Activated CD4-positive, alpha-beta T cell treated with anti-CD3 and anti-CD28 coated beads, Interleukin-2, amount 10 ng/mL, durations not matched to agents 7 days and 5 days (primary cell): ENCODE data around the gene VIM. TPM values are rescaled to one million over a fixed set of nuclear protein-coding genes. Genes with fewer than 3 reads are reported as not detected.

Experiments used
- CTCF ChIA-PET: fragments of 350-600 bp; sonication (Branson Sonifier 250); formaldehyde crosslinking; loops from one replicate; lab custom pipeline; 2021; ENCODE audit warnings: antibody characterized with exemption; lab: Charles Lee
- POLR2A ChIA-PET: fragments of 350-600 bp; sonication (Branson Sonifier 250); formaldehyde crosslinking; loops from one replicate; lab custom pipeline; 2021; ENCODE audit warnings: antibody characterized with exemption; lab: Charles Lee
- DNase-seq: peaks from one replicate; pipeline ENCODE4 v3.0.0-alpha.2; 2020
- H3K27ac Mint-ChIP-seq: one replicate; pipeline ENCODE4 v1.8.0; 2021; ENCODE audit warnings: mild to moderate bottlenecking, moderate library complexity, mixed read lengths
- H3K27me3 Mint-ChIP-seq: one replicate; pipeline ENCODE4 v1.8.0; 2021; ENCODE audit warnings: mixed read lengths
- H3K36me3 Mint-ChIP-seq: one replicate; pipeline ENCODE4 v1.8.0; 2021; ENCODE audit warnings: low read depth, mixed read lengths
- H3K4me1 Mint-ChIP-seq: one replicate; pipeline ENCODE4 v1.8.0; 2021; ENCODE audit warnings: mixed read lengths
- H3K4me3 Mint-ChIP-seq: one replicate; pipeline ENCODE4 v1.8.0; 2021; ENCODE audit warnings: mild to moderate bottlenecking, moderate library complexity, mixed read lengths
- H3K9me3 Mint-ChIP-seq: one replicate; pipeline ENCODE4 v1.8.0; 2021; ENCODE audit warnings: mixed read lengths
- total RNA-seq, 2 experiments: library from RNA; stranded (reverse); gene quantifications; one replicate each; pipeline ENCODE4 v1.2.3, GENCODE V29; 2021

Gene VIM
- total RNA-seq, 2 experiments from 2014 or later, result 2,713 to 2,904 TPM

DNA sequence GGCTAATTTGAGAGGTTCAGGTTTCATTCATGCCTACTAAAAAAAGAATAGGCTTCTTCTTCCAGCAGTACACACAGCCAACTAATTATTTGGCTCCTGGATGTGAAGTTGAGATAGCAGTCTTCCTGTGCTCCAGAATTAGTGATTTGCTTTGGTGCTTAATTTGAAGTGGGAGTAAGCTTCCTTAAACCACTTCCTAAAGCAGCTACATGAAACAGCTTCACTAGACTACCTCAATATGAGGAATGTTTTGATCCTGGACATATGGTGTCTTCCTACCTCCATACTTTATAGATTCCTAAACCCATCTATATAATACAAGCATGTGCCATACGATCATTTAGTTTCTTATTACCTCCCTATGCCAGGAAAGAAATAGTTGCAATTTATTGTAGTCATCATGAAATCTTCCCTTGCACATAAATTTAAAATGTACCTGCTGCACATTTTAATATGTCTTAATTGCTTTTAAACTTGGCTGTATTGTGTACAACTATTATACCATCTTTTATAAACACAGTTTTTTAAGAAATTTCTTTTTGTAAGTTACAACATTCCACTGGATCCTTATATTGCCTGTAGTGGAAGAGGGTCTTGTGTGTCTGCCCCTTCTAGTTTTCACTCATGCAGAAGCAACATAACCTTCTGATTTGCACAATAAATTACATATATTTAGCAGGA is 8.6 kb downstream of the VIM start:
- H3K4me3 Mint-ChIP-seq, result no peak overlapping the region
- POLR2A ChIA-PET, result no interaction called here
- peaks cover under 1% of the 10 kb centered on the region for H3K9me3 Mint-ChIP-seq
- H3K27ac Mint-ChIP-seq, result no peak overlapping the region
- H3K36me3 Mint-ChIP-seq, result peaks cover 57% of the 10 kb centered on the region
- no peaks in the 10 kb centered on the region for H3K27me3 Mint-ChIP-seq
- CTCF ChIA-PET, result interaction anchor here (0.5 to 2.5 kb wide), 2 partner anchors 18 to 53 kb away, joined by 3 to 5 read pairs; no protein-coding TSS in a partner anchor
- no peak for DNase-seq
- H3K4me1 Mint-ChIP-seq, result peaks cover 54% of the 10 kb centered on the region

DNA sequence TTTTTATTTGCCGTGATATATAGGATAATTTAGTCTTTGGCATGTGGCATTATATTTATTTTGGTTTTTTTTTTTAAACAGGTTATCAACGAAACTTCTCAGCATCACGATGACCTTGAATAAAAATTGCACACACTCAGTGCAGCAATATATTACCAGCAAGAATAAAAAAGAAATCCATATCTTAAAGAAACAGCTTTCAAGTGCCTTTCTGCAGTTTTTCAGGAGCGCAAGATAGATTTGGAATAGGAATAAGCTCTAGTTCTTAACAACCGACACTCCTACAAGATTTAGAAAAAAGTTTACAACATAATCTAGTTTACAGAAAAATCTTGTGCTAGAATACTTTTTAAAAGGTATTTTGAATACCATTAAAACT is 9.1 kb downstream of the VIM start:
- POLR2A ChIA-PET, result interaction anchor here (1.2 kb wide), 1 partner anchor 9 kb away, joined by 3 read pairs; the partner anchor contains the start of gene VIM
- DNase-seq, result no peak
- Mint-ChIP-seq H3K27ac (no peak overlapping the region), H3K4me1 (peaks cover 54% of the 10 kb centered on the region), H3K36me3 (peaks cover 54% of the 10 kb centered on the region), H3K4me3 (no peak overlapping the region), H3K27me3 (no peaks in the 10 kb centered on the region), H3K9me3 (peaks cover 5% of the 10 kb centered on the region)
- CTCF ChIA-PET, result interaction anchor here (0.5 to 0.8 kb wide), 2 partner anchors 10 to 52 kb away, joined by 3 to 4 read pairs; no protein-coding TSS in a partner anchor

DNA sequence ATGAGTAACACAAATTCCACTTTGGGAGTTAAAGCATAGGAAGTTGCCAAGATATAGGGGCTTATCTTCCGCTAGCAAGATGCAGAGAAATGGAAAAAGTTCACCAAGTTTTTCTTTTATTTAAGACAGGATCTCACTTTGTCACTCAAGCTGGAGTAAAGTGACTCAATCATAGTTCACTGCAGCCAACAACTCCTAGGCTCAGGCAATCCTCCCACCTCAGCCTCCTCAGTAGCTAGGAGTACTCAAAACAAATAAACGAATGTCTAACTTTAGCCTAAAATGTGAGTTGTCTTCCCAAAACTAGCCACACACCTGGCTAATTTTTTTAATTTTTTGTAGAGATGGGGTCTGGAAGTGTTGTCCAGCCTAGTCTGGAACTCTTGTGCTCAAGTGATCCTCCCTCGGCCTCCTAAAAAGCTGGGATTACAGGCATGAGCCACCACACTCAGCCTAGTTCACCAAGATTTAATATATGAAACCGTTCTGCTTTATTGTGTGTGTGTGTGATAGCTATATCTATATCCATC is 9.9 kb downstream of the VIM start:
- no peaks in the 10 kb centered on the region for H3K27me3 Mint-ChIP-seq
- H3K36me3 Mint-ChIP-seq, result peaks cover 48% of the 10 kb centered on the region
- no peak for DNase-seq
- H3K4me1 Mint-ChIP-seq, result peaks cover 49% of the 10 kb centered on the region
- peak overlapping the region; percentile 27 for H3K27ac Mint-ChIP-seq
- H3K4me3 Mint-ChIP-seq, result no peak overlapping the region
- H3K9me3 Mint-ChIP-seq, result peaks cover 5% of the 10 kb centered on the region
- ChIA-PET POLR2A (interaction anchor here (0.7 to 1.2 kb wide), 2 partner anchors 10 to 215 kb away, joined by 3 read pairs; partner anchors contain the start of gene VIM), CTCF (interaction anchor here (0.8 kb wide), 1 partner anchor 9 kb away, joined by 4 read pairs; no protein-coding TSS in a partner anchor)

DNA sequence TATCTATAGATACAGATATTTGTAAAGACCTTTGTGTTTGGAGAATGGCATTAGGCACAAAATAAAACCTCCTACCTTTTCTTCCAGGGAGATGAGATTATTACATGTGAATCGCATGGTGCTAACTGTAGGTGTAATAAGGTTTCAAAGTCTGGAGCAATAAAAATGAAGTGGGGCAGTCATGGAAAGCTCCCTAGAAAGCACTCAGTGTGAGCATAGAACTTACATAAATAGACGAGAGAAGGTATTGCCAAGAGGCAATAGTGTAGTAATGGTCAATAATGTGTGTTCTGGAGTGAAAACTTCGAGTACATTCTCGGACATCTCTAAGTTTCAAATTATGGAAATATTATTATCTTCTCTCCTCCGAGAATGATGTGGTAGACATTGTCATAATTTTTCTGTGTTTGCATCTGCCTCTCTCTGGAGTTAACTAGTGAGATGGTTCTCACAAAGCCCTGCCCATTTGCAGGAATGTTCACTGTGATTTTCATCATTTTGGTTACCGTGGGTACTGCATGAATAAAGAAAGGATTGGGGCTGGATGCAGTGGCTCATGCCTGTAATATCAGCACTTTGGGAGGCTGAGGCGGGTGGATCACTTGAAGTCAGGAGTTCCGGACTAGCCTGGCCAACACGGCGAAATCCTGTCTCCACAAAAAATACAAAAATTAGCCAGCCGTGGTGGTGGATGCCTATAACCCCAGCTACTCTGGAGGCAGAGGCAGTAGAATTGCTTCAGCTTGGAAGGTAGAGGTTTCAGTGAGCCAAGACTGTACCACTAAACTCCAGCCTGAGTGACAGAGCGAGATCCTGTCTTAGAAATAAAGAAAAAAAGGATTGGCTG is 10.6 kb downstream of the VIM start:
- Mint-ChIP-seq H3K4me1 (peaks cover 43% of the 10 kb centered on the region), H3K27ac (peak overlapping the region; percentile 27), H3K27me3 (no peaks in the 10 kb centered on the region), H3K4me3 (no peak overlapping the region), H3K9me3 (peaks cover 5% of the 10 kb centered on the region), H3K36me3 (peaks cover 45% of the 10 kb centered on the region)
- ChIA-PET CTCF (no interaction called here), POLR2A (interaction anchor here (1.2 kb wide), 1 partner anchor 11 kb away, joined by 3 read pairs; the partner anchor contains the start of gene VIM)
- no peak for DNase-seq

DNA sequence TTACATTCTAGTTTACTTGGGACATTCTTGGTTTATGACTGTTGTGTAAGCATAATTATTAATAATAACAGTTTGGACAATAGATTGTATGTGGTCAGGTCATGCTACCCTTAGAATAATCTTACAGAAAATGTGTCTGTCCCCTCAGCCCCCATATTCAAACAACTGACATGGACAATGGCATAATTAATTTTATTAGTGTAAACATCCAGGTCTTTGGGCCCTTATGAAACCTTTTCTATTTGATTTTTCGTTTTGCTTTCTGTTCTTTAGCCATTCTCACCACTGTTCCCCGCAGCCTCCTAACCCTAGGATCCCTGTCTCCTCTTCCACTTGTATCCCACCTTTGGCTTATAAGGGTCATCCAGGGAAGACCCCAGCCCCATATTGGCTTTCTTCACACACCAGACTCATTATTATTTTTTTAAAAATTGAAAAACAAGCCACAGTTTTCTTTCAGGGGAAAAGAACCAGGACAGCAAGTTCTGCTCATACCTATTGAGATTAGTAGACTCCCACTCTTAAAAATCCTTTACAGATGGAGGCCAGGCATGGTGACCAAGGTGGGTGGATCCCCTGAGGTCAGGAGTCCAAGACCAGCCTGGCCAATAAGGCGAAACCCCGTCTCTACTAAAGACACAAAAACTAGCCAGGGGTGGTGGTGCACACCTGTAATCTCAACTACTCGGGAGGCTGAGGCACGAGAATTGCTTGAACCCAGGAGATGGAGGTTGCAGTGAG is 11.5 kb downstream of the VIM start:
- ChIA-PET CTCF (no interaction called here), POLR2A (no interaction called here)
- no peak for DNase-seq
- Mint-ChIP-seq H3K36me3 (peaks cover 36% of the 10 kb centered on the region), H3K4me3 (no peak overlapping the region), H3K27ac (no peak overlapping the region), H3K9me3 (peaks cover 5% of the 10 kb centered on the region), H3K4me1 (peaks cover 35% of the 10 kb centered on the region), H3K27me3 (no peaks in the 10 kb centered on the region)

DNA sequence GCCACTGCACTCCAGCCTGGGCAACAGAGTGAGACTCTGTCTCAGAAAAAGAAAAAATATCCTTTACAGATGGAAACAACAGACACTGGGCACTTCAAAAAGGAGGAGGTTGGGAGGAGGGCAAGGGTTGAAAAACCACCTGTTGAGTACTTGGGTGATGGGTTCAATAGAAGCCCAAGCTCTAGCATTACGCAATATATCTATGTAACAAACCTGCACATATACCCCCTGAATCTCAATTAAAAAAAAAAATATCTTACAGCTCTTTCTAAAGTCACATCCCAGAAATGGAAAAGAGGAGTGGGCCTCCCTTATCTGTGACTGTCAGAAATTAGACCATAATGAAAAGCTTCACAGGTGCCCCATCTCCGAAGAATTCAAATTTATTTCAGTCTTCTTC is 12.1 kb downstream of the VIM start:
- H3K36me3 Mint-ChIP-seq, result peaks cover 31% of the 10 kb centered on the region
- ChIA-PET POLR2A (no interaction called here), CTCF (no interaction called here)
- no peak overlapping the region for H3K27ac Mint-ChIP-seq
- H3K9me3 Mint-ChIP-seq, result peaks cover 5% of the 10 kb centered on the region
- peaks cover 29% of the 10 kb centered on the region for H3K4me1 Mint-ChIP-seq
- H3K4me3 Mint-ChIP-seq, result no peak overlapping the region
- no peaks in the 10 kb centered on the region for H3K27me3 Mint-ChIP-seq
- DNase-seq, result no peak

DNA sequence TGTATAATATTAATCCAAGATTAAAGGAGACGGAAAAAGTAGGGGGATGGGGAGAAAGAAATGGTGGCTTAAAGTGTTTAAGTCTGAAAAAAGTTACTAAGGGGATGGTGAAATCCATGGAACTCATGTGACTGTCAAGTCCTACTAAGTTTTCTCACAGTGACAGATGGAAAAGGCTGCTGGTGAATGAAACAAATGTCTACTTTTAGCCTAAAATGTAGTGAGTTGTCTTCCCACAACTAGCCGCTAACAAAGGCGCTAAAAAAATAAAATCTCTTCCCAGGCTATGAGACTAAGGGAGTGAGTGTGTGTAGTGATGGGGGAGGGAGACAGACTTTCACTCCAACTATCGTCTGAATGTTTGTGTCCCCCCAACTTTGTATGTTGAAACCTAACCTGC is 12.6 kb downstream of the VIM start:
- Mint-ChIP-seq H3K27me3 (no peaks in the 10 kb centered on the region), H3K9me3 (peaks cover 5% of the 10 kb centered on the region), H3K4me3 (no peak overlapping the region), H3K27ac (peak overlapping the region; percentile 7), H3K4me1 (peaks cover 26% of the 10 kb centered on the region), H3K36me3 (peaks cover 25% of the 10 kb centered on the region)
- POLR2A ChIA-PET, result no interaction called here
- DNase-seq, result no peak
- CTCF ChIA-PET, result no interaction called here

DNA sequence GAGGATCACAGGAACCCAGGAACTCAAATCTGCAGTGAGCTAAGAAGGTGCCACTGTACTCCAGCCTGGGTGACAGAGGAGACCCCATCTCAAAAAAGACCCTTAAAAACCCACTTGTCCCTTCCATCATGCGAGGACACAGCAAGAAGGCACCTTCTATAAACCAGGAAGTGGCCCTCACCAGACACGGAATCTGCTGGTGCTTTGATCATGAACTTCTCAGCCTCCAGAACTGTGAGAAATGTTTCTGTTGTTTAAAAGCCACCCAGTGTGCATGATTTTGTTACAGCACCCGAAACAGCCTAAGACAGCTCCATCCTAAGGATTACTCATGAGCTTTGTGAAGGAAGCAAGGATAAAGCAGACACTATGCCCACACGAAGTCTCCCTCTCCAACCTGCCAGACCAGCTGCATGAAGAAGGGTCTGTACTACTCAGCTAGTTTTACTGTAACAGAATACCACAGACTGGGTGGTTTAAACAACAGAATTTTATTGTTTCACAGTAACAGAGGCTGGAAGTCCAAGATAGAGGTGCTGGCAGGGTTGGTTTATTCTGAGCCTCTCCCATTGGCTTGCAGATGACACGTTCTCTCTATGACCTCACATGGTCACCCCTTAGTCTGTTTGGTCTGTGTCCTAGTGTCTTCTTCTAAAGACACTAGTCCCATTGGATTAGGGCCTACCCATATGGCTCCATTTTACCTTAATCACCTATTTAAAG is 13.7 kb downstream of the VIM start:
- no peak overlapping the region for H3K4me3 Mint-ChIP-seq

DNA sequence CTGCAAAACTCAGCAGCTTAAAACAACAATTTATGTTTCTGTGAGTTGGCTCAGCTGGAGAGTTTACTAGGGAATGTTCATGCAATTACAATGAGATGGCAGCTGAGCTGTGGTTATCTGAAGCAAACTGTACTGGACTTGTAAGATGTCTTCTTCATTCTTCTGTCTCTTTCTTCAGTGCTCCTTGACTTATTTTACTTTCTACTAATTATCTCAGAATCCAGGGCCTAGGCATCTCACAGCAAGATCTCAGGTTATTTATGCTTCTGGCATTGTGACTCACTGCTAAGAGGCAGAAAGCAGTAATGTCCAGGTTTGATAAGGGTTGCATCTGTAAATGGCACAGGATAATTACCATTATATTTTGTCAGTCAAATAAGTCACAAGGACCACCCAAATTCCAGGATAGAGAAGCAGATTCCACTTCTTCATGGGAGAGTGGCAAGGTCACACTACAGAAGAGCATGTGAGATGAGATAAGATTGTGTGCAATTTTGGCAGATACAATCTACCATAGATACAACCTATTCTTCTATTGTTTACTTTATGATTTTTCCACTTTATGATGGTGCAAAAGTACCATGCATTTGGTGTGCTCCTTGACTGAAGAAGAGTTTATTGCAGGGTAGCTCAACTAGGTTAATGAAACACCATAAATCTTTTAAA is 16.8 kb downstream of the VIM start:
- Mint-ChIP-seq H3K36me3 (peaks cover 5% of the 10 kb centered on the region), H3K27ac (no peak overlapping the region), H3K27me3 (no peaks in the 10 kb centered on the region), H3K4me1 (peaks cover 8% of the 10 kb centered on the region), H3K9me3 (peaks cover 17% of the 10 kb centered on the region), H3K4me3 (no peak overlapping the region)
- no peak for DNase-seq
- ChIA-PET POLR2A (no interaction called here), CTCF (no interaction called here)

More for the DNA sequence above, 13.7 kb downstream of the VIM start:
- Mint-ChIP-seq H3K36me3 (peaks cover 17% of the 10 kb centered on the region), H3K9me3 (peaks cover 9% of the 10 kb centered on the region), H3K4me1 (peaks cover 15% of the 10 kb centered on the region), H3K27me3 (no peaks in the 10 kb centered on the region), H3K27ac (peak overlapping the region; percentile 10)
- POLR2A ChIA-PET, result no interaction called here
- CTCF ChIA-PET, result interaction anchor here (0.7 to 1.5 kb wide), 3 partner anchors 11 to 333 kb away, joined by 3 to 7 read pairs (median 3); no protein-coding TSS in a partner anchor
- DNase-seq, result peak; percentile 25

DNA sequence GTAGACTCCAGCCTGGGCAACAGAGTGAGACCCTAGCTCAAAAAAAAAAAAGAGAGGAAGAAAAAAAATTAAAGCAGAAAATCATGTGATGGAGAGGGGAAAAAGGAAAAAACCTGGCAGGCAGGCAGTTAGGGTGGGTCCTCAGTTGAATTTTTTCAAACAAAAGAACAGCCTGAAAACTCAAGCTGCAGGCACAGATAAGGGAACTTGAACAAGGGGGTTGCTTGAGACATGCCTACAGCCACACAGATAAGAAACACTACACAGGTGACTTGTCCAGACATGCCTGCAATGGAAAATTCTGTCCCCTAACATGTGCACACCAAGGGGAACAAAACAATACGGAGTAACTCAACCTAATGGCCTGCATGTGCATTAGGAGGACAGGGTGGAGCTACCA is 19.2 kb downstream of the VIM start:
- ChIA-PET CTCF (interaction anchor here (0.8 kb wide), 1 partner anchor 10 kb away, joined by 4 read pairs; no protein-coding TSS in a partner anchor), POLR2A (no interaction called here)
- peaks cover 3% of the 10 kb centered on the region for H3K36me3 Mint-ChIP-seq

DNA sequence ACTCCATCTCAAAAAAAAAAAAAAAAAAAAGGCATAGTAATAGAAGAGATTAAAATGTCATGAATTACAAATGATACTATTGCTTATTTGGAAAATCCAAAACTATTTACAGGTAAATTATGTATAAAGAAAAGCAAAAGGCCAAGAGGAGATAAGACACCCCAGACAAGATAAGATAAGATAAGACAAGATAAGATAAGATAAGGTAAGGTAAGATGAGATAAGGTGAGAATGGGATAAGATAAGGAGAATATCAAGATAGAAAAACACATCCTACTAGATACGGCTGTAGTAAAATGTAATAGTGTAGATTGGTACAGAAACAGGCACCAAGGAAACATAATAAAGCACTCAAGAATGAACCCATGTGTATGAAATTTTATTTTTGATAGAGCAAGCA is 20.9 kb downstream of the VIM start:
- CTCF ChIA-PET, result no interaction called here

More for the DNA sequence above, 19.2 kb downstream of the VIM start:
- Mint-ChIP-seq H3K9me3 (peaks cover 12% of the 10 kb centered on the region), H3K4me1 (no peaks in the 10 kb centered on the region), H3K4me3 (no peak overlapping the region), H3K27me3 (no peaks in the 10 kb centered on the region), H3K27ac (no peak overlapping the region)
- DNase-seq, result no peak

More for the DNA sequence above, 20.9 kb downstream of the VIM start:
- H3K27me3 Mint-ChIP-seq, result no peaks in the 10 kb centered on the region
- H3K4me1 Mint-ChIP-seq, result no peaks in the 10 kb centered on the region
- peaks cover 12% of the 10 kb centered on the region for H3K9me3 Mint-ChIP-seq
- H3K27ac Mint-ChIP-seq, result no peak overlapping the region
- peaks cover 3% of the 10 kb centered on the region for H3K36me3 Mint-ChIP-seq
- no peak for DNase-seq
- H3K4me3 Mint-ChIP-seq, result no peak overlapping the region
- POLR2A ChIA-PET, result no interaction called here
